HFFc6 (cell line): ENCODE data around the gene VWF. TPM values are rescaled to one million over a fixed set of nuclear protein-coding genes. Genes with fewer than 3 reads are reported as not detected.

Source experiments
- DNase-seq: peaks from one replicate; pipeline ENCODE4 v3.0.0-alpha.2; 2018
- H3K27ac Mint-ChIP-seq: 2 replicates; pipeline ENCODE4 v1.8.0; 2020; ENCODE audit warnings: mild to moderate bottlenecking, mixed read lengths
- H3K27me3 Mint-ChIP-seq: 2 replicates; pipeline ENCODE4 v1.8.0; 2021; ENCODE audit warnings: mild to moderate bottlenecking, moderate library complexity, mixed read lengths; ENCODE audit not compliant: insufficient read depth
- H3K36me3 Mint-ChIP-seq: 2 replicates; pipeline ENCODE4 v1.8.0; 2021; ENCODE audit warnings: low read depth, mixed read lengths
- H3K4me1 Mint-ChIP-seq: 2 replicates; pipeline ENCODE4 v1.8.0; 2020; ENCODE audit warnings: low read depth, mixed read lengths
- H3K4me3 Mint-ChIP-seq: 2 replicates; pipeline ENCODE4 v1.8.0; 2020; ENCODE audit warnings: mild to moderate bottlenecking, moderate library complexity, mixed read lengths
- H3K9me3 Mint-ChIP-seq: 2 replicates; pipeline ENCODE4 v1.8.0; 2020; ENCODE audit warnings: mild to moderate bottlenecking, mixed read lengths
- CTCF ChIP-seq: fragments of 200-600 bp; sonication (generic); IDR thresholded peaks from 2 replicates; pipeline ENCODE4 v1.5.0; 2021; ENCODE audit warnings: antibody characterized with exemption, mild to moderate bottlenecking
- total RNA-seq, 6 experiments: library from RNA; stranded (reverse); fragmentation: NEBNext Ultra II Directional; extraction: Animal tissue kit (Norgen Biotek cat#: 25700); gene quantifications; 2 replicates in 1 of 6; 3 replicates in 5 of 6; pipeline ENCODE4 v1.2.3, GENCODE V29; 2021

VWF gene
- total RNA-seq, 6 experiments from 2014 or later, result 0.02 to 0.25 (median 0.10) TPM

GRCh38 chr12:6078398-6079096 lies 45.9 kb downstream of the VWF start:
- H3K36me3 Mint-ChIP-seq, result no peaks in the 10 kb centered on the region
- TF ChIP-seq CTCF, result no peak
- H3K4me3 Mint-ChIP-seq, result no peak overlapping the region
- peaks cover 25% of the 10 kb centered on the region for H3K4me1 Mint-ChIP-seq
- H3K27ac Mint-ChIP-seq, result no peak overlapping the region
- no peak for DNase-seq
- no peaks in the 10 kb centered on the region for H3K9me3 Mint-ChIP-seq
- peaks cover 5% of the 10 kb centered on the region for H3K27me3 Mint-ChIP-seq

DNA sequence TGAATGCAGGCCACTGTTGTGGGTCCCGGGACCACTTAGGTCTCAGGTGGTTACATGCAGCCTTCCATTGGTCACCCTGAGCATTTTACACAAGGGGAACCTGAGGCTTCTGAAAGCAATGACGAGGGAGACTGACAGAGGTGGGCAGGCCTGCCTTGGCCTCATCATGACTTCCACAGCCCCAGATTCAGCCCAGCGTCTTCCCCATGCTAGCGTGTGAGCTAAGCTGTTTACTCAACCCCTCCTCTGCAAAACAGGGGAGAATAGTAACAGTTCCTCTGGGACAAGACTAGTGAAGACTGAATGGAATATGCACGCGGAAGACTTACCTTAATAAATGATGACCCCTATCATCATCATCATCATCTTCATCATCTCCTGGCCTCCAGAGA lies 46.8 kb downstream of the VWF start:
- Mint-ChIP-seq H3K4me1 (peaks cover 21% of the 10 kb centered on the region), H3K9me3 (no peaks in the 10 kb centered on the region), H3K27ac (no peak overlapping the region), H3K36me3 (no peaks in the 10 kb centered on the region), H3K27me3 (peaks cover 5% of the 10 kb centered on the region), H3K4me3 (no peak overlapping the region)
- no peak for DNase-seq
- TF ChIP-seq CTCF, result no peak

DNA sequence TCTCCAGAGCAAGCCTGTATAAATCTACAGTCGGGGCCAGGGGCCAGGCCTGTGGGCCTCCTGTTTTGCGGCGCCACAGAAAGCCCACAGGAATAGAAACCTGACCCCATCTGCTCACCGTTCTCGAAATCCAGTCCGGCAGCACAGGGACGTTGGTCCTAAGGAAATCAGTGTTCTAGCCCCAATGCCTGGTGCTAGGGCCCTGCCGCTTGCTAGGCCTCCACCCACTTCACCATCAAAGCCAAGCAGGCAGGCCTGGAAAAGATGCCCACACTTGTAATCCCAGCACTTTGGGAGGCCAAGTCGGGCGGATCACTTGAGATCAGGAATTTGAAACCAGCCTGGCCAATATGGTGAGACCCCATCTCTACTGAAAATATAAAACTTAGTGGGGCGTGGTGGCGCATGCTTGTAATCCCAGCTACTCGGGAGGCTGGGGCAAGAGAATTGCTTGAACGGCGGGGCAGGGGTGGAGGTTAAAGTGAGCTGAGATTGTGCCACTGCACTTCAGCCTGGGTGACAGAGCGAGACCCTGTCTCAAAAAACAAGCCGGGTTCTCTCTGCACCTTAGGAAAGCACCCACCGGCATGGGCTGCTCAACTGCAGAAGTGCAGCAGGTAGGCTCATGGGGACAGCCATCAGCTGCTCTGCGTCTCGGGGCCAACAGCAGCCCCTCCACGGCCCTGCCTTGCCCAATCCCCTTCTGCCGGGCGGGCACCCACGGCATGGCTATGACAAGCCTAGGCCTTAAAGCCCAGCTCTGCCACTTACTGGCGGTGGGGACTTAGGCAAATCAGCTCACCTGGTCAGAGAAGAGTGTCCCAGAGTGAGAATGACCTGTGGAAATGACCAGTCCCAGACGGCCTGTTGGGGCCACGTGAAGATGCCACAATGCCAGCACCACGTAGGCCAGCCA lies 47.4 kb downstream of the VWF start:
- no peak for DNase-seq
- no peaks in the 10 kb centered on the region for H3K36me3 Mint-ChIP-seq
- no peaks in the 10 kb centered on the region for H3K9me3 Mint-ChIP-seq
- no peak for TF ChIP-seq CTCF
- H3K4me1 Mint-ChIP-seq, result peaks cover 24% of the 10 kb centered on the region
- H3K4me3 Mint-ChIP-seq, result no peak overlapping the region
- no peak overlapping the region for H3K27ac Mint-ChIP-seq
- H3K27me3 Mint-ChIP-seq, result peaks cover 5% of the 10 kb centered on the region

GRCh38 chr12:6076346-6076745 lies 48.1 kb downstream of the VWF start:
- Mint-ChIP-seq H3K4me1 (peaks cover 24% of the 10 kb centered on the region), H3K36me3 (no peaks in the 10 kb centered on the region), H3K27ac (no peak overlapping the region), H3K27me3 (peaks cover 5% of the 10 kb centered on the region), H3K9me3 (no peaks in the 10 kb centered on the region), H3K4me3 (no peak overlapping the region)
- no peak for TF ChIP-seq CTCF
- DNase-seq, result no peak

GRCh38 chr12:6074979-6075585 lies 49.4 kb downstream of the VWF start:
- Mint-ChIP-seq H3K27ac (no peak overlapping the region; the same call in 1 of the 2 replicates), H3K4me1 (peaks cover 28% of the 10 kb centered on the region), H3K9me3 (no peaks in the 10 kb centered on the region), H3K36me3 (no peaks in the 10 kb centered on the region), H3K4me3 (peak overlapping the region; percentile 24; the same call in 1 of the 2 replicates), H3K27me3 (peaks cover 2% of the 10 kb centered on the region; the same call in 1 of the 2 replicates)
- no peak for DNase-seq
- no peak for TF ChIP-seq CTCF
